GM21717 (cell line): Measurements from ENCODE around the gene SHKBP1.

Experiments used
- ATAC-seq: cut with Tn5 transposase; IDR thresholded peaks from one replicate; pipeline ENCODE4 v1.9.1; 2021; ENCODE audit warnings: mild to moderate bottlenecking, moderate library complexity; ENCODE audit not compliant: unreplicated experiment

The SHKBP1 gene

DNA sequence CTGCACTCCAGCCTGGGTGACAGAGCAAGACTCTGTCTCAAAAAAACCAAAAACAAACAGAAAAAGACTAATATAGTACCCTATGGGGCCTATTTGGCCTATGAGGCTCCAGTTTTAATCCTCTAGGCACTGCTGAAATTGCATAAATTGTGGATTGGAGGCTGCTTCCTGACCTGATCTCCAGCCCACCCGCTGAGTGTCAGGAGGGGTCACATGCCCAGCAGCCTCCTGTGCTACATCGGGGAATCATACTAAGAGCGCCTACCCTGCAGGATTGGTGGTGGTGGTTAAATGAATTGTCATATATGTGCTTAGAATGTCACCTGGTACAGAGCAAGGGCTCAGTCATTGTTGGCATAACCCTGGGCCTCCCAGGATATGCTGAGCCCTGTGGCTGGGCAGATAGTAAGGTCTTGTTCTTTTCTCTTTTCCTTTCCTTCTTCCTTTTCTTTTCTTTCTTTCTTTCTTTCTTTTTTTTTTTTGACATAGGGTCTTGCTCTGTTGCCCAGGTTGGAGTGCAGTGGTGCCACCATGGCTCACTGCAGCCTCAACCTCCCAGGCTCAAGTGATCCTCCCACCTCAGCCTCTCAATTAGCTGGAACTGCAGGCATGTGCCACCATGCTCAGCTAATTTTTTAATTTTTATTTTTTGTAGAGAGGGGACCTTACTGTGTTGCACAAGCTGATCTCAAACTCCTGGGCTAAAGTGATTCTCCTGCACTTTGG is 55.8 kb downstream of the SHKBP1 start:
- no peak for ATAC-seq

DNA sequence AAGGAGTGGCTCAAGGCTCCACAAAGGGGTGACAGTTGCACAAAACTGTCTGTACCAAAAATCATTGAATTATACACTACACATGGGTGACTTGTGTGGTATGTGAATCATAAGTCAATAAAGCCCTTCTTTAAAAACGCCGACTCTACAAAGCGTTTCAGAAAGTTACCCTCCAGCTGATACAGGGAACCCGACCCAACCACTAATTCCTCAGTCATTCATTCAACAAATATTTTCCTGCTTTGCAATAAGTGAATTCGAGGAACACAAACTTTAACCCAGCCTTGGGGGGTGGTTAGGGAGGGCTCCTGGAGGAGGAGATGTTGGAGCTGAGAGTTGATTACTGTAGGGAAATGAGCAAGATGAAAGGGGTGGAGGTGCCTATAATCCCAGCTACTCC is 56.5 kb downstream of the SHKBP1 start:
- no peak for ATAC-seq

DNA sequence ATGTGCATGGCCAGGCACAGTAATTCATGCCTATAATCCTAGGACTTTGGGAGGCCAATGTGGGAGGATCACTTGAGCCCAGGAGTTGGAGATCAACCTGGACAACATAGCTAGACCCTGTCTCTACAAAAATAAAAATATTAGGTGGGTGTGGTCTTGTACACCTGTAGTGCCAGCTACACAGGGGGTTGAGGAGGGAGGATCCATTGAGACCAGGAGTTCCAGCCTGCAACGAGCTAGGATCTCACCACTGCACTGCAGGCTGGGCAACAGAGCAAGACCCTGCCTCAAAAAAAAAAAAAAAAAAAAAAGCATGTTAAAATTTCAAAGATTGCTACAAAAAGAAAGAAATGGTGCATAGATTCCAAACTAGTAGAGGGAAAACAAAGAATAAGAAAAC is 61.7 kb downstream of the SHKBP1 start:
- no peak for ATAC-seq

- ATAC-seq: no peak
These were observed 62.9 kb downstream of the SHKBP1 start for GRCh38 chr19:40639638-40639982.

DNA sequence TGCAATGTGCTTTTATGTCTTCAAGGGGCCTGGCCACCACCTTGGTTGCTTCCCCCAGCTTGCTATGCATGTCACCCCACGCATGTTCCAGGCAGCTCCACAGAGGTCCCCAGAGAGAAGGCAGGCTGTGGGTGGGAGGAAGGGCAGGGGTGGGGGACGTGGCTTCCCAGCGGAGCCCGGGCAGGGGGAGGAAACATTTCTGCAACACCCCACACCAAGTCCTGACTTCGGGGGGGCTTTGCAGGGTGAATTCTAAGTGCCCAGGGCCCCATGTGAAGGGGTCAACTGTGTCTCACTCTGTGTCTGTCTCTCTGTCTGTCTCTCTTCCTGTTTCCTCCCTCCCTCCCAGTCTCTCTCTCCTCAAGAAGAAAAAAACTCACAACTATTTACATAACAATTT is 64.1 kb downstream of the SHKBP1 start:
- ATAC-seq: no peak
